Measurements from ENCODE around the gene ERVFRD-1.

Gene ERVFRD-1

GRCh38 chr6:11141295-11141694, 29.8 kb upstream of the ERVFRD-1 start (continued):
- TF ChIP-seq TSHZ2 (CRISPR knock-in tag; IDR thresholded peaks at IDR 0.05): no peak
- TF ChIP-seq ZFP3 (CRISPR knock-in tag; IDR thresholded peaks at IDR 0.05): no peak
- no peak for TF ChIP-seq BACH2 (CRISPR knock-in tag; IDR thresholded peaks at IDR 0.05; ENCODE audit: borderline replicate concordance)
- no peak for TF ChIP-seq ISL1 (CRISPR knock-in tag; IDR thresholded peaks at IDR 0.05)
- no peak for TF ChIP-seq SNAI2 (CRISPR knock-in tag; IDR thresholded peaks at IDR 0.05)
- TF ChIP-seq ARNTL (CRISPR knock-in tag; IDR thresholded peaks at IDR 0.05; ENCODE audit: borderline replicate concordance, low read depth): no peak

- TF ChIP-seq ISL1 (CRISPR knock-in tag; IDR thresholded peaks at IDR 0.05): no peak
- TF ChIP-seq ESRRG (CRISPR knock-in tag; IDR thresholded peaks at IDR 0.05): no peak
- TF ChIP-seq ZC3H10 (CRISPR knock-in tag; IDR thresholded peaks at IDR 0.05): no peak
- no peak for TF ChIP-seq CSRNP3 (CRISPR knock-in tag; IDR thresholded peaks at IDR 0.05)
- TF ChIP-seq ZNF565 (CRISPR knock-in tag; conservative IDR thresholded peaks at IDR 0.05; ENCODE audit: low read depth): no peak
- no peak for TF ChIP-seq CREB5 (CRISPR knock-in tag; IDR thresholded peaks at IDR 0.05; ENCODE audit: low read depth)
- no peak for TF ChIP-seq POU6F1 (CRISPR knock-in tag; IDR thresholded peaks at IDR 0.05; ENCODE audit: borderline replicate concordance, low read depth)
- no peak for TF ChIP-seq ZFP3 (CRISPR knock-in tag; IDR thresholded peaks at IDR 0.05)
- no peak for TF ChIP-seq RARB (CRISPR knock-in tag; IDR thresholded peaks at IDR 0.05)
- ATAC-seq: no peak
Measured at GRCh38 chr6:11140056-11140455, 28.5 kb upstream of the ERVFRD-1 start.

- TF ChIP-seq CSRNP3 (CRISPR knock-in tag; IDR thresholded peaks at IDR 0.05) (no peak), ISL1 (CRISPR knock-in tag; IDR thresholded peaks at IDR 0.05) (no peak), ZNF8 (CRISPR knock-in tag; IDR thresholded peaks at IDR 0.05) (no peak), GLIS3 (CRISPR knock-in tag; IDR thresholded peaks at IDR 0.05) (no peak)
- peak; percentile 55 for ATAC-seq
Measured at GRCh38 chr6:11139051-11139960, 27.8 kb upstream of the ERVFRD-1 start.

- TF ChIP-seq ZNF70 (CRISPR knock-in tag; IDR thresholded peaks at IDR 0.05) (no peak), ZFP30 (CRISPR knock-in tag; IDR thresholded peaks at IDR 0.05) (no peak), PATZ1 (CRISPR knock-in tag; IDR thresholded peaks at IDR 0.05; ENCODE audit: borderline replicate concordance) (no peak), ZFP3 (CRISPR knock-in tag; IDR thresholded peaks at IDR 0.05) (no peak), POU6F1 (CRISPR knock-in tag; IDR thresholded peaks at IDR 0.05; ENCODE audit: borderline replicate concordance, low read depth) (no peak), SNAI2 (CRISPR knock-in tag; IDR thresholded peaks at IDR 0.05) (no peak), CSRNP3 (CRISPR knock-in tag; IDR thresholded peaks at IDR 0.05) (no peak), CSDC2 (CRISPR knock-in tag; IDR thresholded peaks at IDR 0.05) (no peak), GLIS3 (CRISPR knock-in tag; IDR thresholded peaks at IDR 0.05) (no peak), PPARA (CRISPR knock-in tag; IDR thresholded peaks at IDR 0.05; ENCODE audit: borderline replicate concordance) (no peak), ESRRG (CRISPR knock-in tag; IDR thresholded peaks at IDR 0.05) (no peak), ZNF8 (CRISPR knock-in tag; IDR thresholded peaks at IDR 0.05) (no peak)
- ATAC-seq: no peak
Measured at GRCh38 chr6:11136809-11137208, 25.3 kb upstream of the ERVFRD-1 start.

All from SK-N-SH treated with all-trans-retinoic acid at 6 μM for 48 hours (cell line).